Spleen (tissue), 13 donors: ENCODE results near the gene ACKR3. TPM values are rescaled to one million over a fixed set of nuclear protein-coding genes. Genes with fewer than 3 reads are reported as not detected.
A peak's percentile ranks its signal among the peaks of the same experiment; 100 is the strongest.

ENCODE experiments used
- DNase-seq: peaks from one replicate; pipeline ENCODE4 v3.0.0-alpha.2; 2020
- H3K27ac ChIP-seq, 8 donors: fragments of 200-600 bp; sonication (generic) in 7 of 8; 1 replicate in 4 of 8; 2 replicates in 4 of 8; pipeline versions ENCODE4 v1.5.0 to v1.8.0; 2016 to 2021; ENCODE audit warnings: inconsistent platforms in 4 of 8, mild to moderate bottlenecking in 4 of 8, moderate library complexity in 1 of 8
- H3K27me3 ChIP-seq, 7 donors: fragments of 200-600 bp; sonication (generic) in 6 of 7; replicated peaks in 1 of 7; 1 replicate in 4 of 7; 2 replicates in 3 of 7; pipeline versions ENCODE4 v1.5.0 to v1.8.0; 2016 to 2021; ENCODE audit warnings: inconsistent platforms in 3 of 7, mild to moderate bottlenecking in 1 of 7
- H3K36me3 ChIP-seq, 6 donors: fragments of 200-600 bp; sonication (generic) in 5 of 6; 1 replicate in 4 of 6; 2 replicates in 2 of 6; pipeline versions ENCODE4 v1.5.0 to v1.8.0; 2016 to 2021; ENCODE audit warnings: inconsistent platforms in 2 of 6
- H3K4me1 ChIP-seq, 6 donors: fragments of 200-600 bp; sonication (generic) in 5 of 6; 1 replicate in 3 of 6; 2 replicates in 3 of 6; pipeline versions ENCODE4 v1.5.0 to v1.8.0; 2016 to 2021; ENCODE audit warnings: inconsistent platforms in 3 of 6
- H3K4me3 ChIP-seq, 8 donors: fragments of 200-600 bp; sonication (generic) in 7 of 8; 1 replicate in 4 of 8; 2 replicates in 4 of 8; pipeline versions ENCODE4 v1.5.0 to v1.8.0; 2016 to 2021; ENCODE audit warnings: inconsistent platforms in 4 of 8, mild to moderate bottlenecking in 4 of 8, moderate library complexity in 2 of 8
- H3K9me3 ChIP-seq, 8 donors: fragments of 200-600 bp; sonication (generic) in 7 of 8; 1 replicate in 4 of 8; 2 replicates in 4 of 8; pipeline versions ENCODE4 v1.5.0 to v1.8.0; 2016 to 2021; ENCODE audit warnings: inconsistent platforms in 4 of 8
- POLR2A ChIP-seq, 3 donors: fragments of 450-650 bp; IDR thresholded peaks; one replicate each; pipeline ENCODE4 v1.5.1; 2017; ENCODE audit warnings: antibody characterized with exemption in 3 of 3, mild to moderate bottlenecking in 1 of 3
- POLR2AphosphoS5 ChIP-seq, 3 donors: sonication (generic); formaldehyde crosslinking; IDR thresholded peaks; one replicate each; pipeline ENCODE4 v1.5.1; 2017; ENCODE audit warnings: antibody characterized with exemption in 3 of 3
- WGBS, 5 donors: extraction: QIAGEN DNeasy Blood & Tissue Kit in 3 of 5; methylation state at CpG; one replicate each; pipeline versions ENCODE4 v1.1.5 to v1.1.7; 2013 to 2018; 5-methylcytosine and 5-hydroxymethylcytosine counted together
- intact Hi-C: fragments of 100-400 bp; cut with DNase I; formaldehyde crosslinking; loops from one replicate; pipeline ENCODE4 v1.15.0; 2023; ENCODE audit warnings: low total_unique reads
- long read RNA-seq, 2 donors: transcript quantifications; one replicate each; lab custom pipeline, GENCODE V29; 2026
- polyA plus RNA-seq, 3 donors: library from polyadenylated mRNA; stranded (reverse); fragments of 200-250 nt; gene quantifications; one replicate each; pipeline ENCODE4 v1.2.1, GENCODE V29; 2013
- total RNA-seq, 7 donors: library from RNA; depleted of rRNA in 3 of 7; stranded (reverse); fragments of >200 nt in 3 of 7; fragmentation: NEBNext Ultra II Directional in 4 of 7; extraction: Animal tissue kit (Norgen Biotek cat#: 25700) in 4 of 7; gene quantifications; one replicate each; pipeline versions ENCODE4 v1.1.0 to v1.2.1, GENCODE V29; 2016 to 2021
- TF ChIP-seq, protein P1 (sequence below), 11 experiments: fragments of 200-600 bp in 7 of 11; fragments of 450-650 bp in 4 of 11; sonication (generic) in 4 of 11; IDR thresholded peaks in 8 of 11; conservative IDR thresholded peaks in 3 of 11; 1 replicate in 7 of 11; 2 replicates in 4 of 11; pipeline versions ENCODE4 v1.4.0 to v1.8.0; 2016 to 2021; ENCODE audit warnings: antibody characterized with exemption in 11 of 11, inconsistent platforms in 4 of 11, mild to moderate bottlenecking in 1 of 11
- donor health status: healthy with polysubstance abuse.
- donor health status: DM: no; HTN: no; CAD: no; lungs with moderate emphysema.
- donor health status: DM: no; HTN: no; CAD: no.
- donor health status: Bipolar disorder and iron deficiency.
- donor health status: healthy.
- donor health status: DM: no; HTN: no; CAD: no.
- donor health status: DM: yes; HTN: yes; CAD: no.

Gene ACKR3
- total RNA-seq (100 to 1,000 TPM in 2 of 7 donors, 10 to 100 TPM in 5; 46.9 to 164 (median 86.8) TPM), polyA plus RNA-seq (10 to 100 TPM; 11.5 to 15.0 (median 12.8) TPM)
- long read RNA-seq, donor 1, transcript ACKR3-201 (2 exons, 2,203 nt): major isoform, 22 of 23 reads
- long read RNA-seq, donor 1, partial matches to known transcripts: 0 of 23 reads
- long read RNA-seq, donor 1, other reads (novel, unspliced or antisense): 0 of 23 reads
- long read RNA-seq, donor 2, transcript ACKR3-201 (2 exons, 2,203 nt): major isoform, 9 of 18 reads
- long read RNA-seq, donor 2, partial matches to known transcripts: 9 of 18 reads
- long read RNA-seq, donor 2, other reads (novel, unspliced or antisense): 0 of 18 reads

DNA sequence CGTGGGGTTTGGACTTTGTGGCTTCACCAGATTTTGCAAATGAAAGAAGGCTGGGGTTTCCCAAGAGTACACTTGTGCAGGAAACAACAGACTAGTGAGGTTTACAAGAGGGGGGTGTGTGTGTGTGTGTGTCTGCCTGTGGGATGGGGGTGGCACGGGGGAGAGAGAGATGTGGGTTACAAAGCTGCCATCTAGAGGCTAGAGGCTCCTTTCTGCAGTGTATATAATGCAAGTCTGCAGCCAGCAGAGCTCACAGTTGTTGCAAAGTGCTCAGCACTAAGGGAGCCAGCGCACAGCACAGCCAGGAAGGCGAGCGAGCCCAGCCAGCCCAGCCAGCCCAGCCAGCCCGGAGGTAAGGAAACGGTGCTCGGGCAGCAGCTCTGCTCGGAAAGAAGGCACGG is at the start of gene ACKR3:
Gene ACKR3, plus strand, starts transcription at position 253 of the 401 bp plus-strand sequence. CDS start 10,641 bp downstream, outside the sequence.
- intact Hi-C loops: loop anchor here (5.0 kb wide), 1 partner anchor 57 kb away; no protein-coding TSS in a partner anchor
- Histone ChIP-seq H3K4me3 (peak within 1 kb of the TSS; percentile 40 to 69 (median 45)), H3K4me1 (peaks cover 9 to 68% (median 40%) of the 10 kb centered on the region in 6 donors), H3K9me3 (no peaks in the 10 kb centered on the region), H3K27ac (peak within 1 kb of the TSS; percentile 53 to 85 (median 81)), H3K36me3 (peaks cover 0 to 7% (median 2%) of the 10 kb centered on the region in 6 donors), H3K27me3 (peaks cover 0 to 20% (median 0%) of the 10 kb centered on the region in 7 donors)
- 2 to 9% (median 3%) methylated on average over 10 of the region's 10 CpGs for WGBS, 5 donors
- DNase-seq: peak; percentile 92
- TF ChIP-seq POLR2AphosphoS5 (IDR thresholded peaks at IDR 0.05): peak; percentile 80 to 90 (median 88)
- TF ChIP-seq, protein P1, sequence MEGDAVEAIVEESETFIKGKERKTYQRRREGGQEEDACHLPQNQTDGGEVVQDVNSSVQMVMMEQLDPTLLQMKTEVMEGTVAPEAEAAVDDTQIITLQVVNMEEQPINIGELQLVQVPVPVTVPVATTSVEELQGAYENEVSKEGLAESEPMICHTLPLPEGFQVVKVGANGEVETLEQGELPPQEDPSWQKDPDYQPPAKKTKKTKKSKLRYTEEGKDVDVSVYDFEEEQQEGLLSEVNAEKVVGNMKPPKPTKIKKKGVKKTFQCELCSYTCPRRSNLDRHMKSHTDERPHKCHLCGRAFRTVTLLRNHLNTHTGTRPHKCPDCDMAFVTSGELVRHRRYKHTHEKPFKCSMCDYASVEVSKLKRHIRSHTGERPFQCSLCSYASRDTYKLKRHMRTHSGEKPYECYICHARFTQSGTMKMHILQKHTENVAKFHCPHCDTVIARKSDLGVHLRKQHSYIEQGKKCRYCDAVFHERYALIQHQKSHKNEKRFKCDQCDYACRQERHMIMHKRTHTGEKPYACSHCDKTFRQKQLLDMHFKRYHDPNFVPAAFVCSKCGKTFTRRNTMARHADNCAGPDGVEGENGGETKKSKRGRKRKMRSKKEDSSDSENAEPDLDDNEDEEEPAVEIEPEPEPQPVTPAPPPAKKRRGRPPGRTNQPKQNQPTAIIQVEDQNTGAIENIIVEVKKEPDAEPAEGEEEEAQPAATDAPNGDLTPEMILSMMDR (IDR thresholded peaks at IDR 0.05 in 8 of 11, conservative IDR thresholded peaks at IDR 0.05 in 3 of 11): peak; percentile 25 to 89 (median 60)
- TF ChIP-seq POLR2A (IDR thresholded peaks at IDR 0.05): no peak

- intact Hi-C loops: no loop called here
- Histone ChIP-seq H3K4me3 (no peak overlapping the region), H3K27me3 (no peaks in the 10 kb centered on the region), H3K4me1 (peaks cover 6 to 24% (median 15%) of the 10 kb centered on the region in 6 donors), H3K27ac (no peak overlapping the region), H3K36me3 (no peaks in the 10 kb centered on the region), H3K9me3 (no peaks in the 10 kb centered on the region)
- TF ChIP-seq, protein P1 (IDR thresholded peaks at IDR 0.05 in 8 of 11, conservative IDR thresholded peaks at IDR 0.05 in 3 of 11): no peak
- TF ChIP-seq POLR2A (IDR thresholded peaks at IDR 0.05): no peak
- TF ChIP-seq POLR2AphosphoS5 (IDR thresholded peaks at IDR 0.05): no peak
- DNase-seq: no peak
Measured at GRCh38 chr2:236521556-236521955, 48.1 kb upstream of the ACKR3 start.

- H3K9me3 ChIP-seq: no peaks in the 10 kb centered on the region
- TF ChIP-seq POLR2A (IDR thresholded peaks at IDR 0.05): no peak
- no peak overlapping the region for H3K4me3 ChIP-seq
- no peaks in the 10 kb centered on the region for H3K27me3 ChIP-seq
- no peak overlapping the region for H3K27ac ChIP-seq
- H3K36me3 ChIP-seq: no peaks in the 10 kb centered on the region
- intact Hi-C loops: no loop called here
- H3K4me1 ChIP-seq: peaks cover under 1 to 13% (median 3%) of the 10 kb centered on the region in 6 donors
- no peak for DNase-seq
Measured at GRCh38 chr2:236523249-236523648, 46.4 kb upstream of the ACKR3 start.

DNA sequence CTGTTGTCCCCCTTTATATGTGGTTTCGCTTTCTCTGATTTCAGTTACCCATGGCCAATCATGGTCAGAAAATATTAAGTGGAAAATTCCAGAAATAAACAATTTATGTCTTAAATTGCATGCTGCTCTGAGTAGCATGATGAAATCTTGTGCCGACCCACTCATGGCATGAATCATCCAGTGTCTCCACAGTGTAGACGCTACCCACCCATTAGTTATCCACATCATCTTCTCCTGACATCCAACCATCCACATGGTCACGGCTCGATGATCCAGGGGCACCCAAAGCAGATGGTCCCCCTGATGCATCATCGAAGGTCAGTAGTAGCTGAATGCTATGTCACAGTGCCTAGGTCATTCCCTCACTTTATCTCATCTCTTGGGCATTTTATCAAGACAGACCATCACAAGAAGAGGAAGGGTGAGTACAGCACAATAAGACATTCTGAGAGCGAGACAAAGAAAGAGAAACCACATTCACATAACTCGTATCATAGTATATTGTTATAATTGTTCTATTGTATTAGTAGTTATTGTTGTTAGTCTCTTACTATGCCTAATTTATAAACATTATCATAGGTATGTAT is 44.1 kb upstream of the ACKR3 start:
- no peak overlapping the region for H3K27ac ChIP-seq
- 87 to 97% (median 92%) methylated on average over 8 of the region's 8 CpGs for WGBS, 5 donors

More for the DNA sequence above, 44.1 kb upstream of the ACKR3 start:
- Histone ChIP-seq H3K4me3 (no peak overlapping the region), H3K9me3 (no peaks in the 10 kb centered on the region), H3K4me1 (peaks cover 0 to 10% (median 0%) of the 10 kb centered on the region in 6 donors), H3K36me3 (no peaks in the 10 kb centered on the region), H3K27me3 (no peaks in the 10 kb centered on the region)
- no peak for DNase-seq
- TF ChIP-seq, protein P1 (IDR thresholded peaks at IDR 0.05 in 8 of 11, conservative IDR thresholded peaks at IDR 0.05 in 3 of 11): no peak
- TF ChIP-seq POLR2AphosphoS5 (IDR thresholded peaks at IDR 0.05) (no peak), POLR2A (IDR thresholded peaks at IDR 0.05) (no peak)
- intact Hi-C loops: no loop called here
